Neural cell (in vitro differentiated cells): Measurements from ENCODE around the gene GPLD1. TPM values are rescaled to one million over a fixed set of nuclear protein-coding genes. Genes with fewer than 3 reads are reported as not detected.

Experiments
- H2AFZ ChIP-seq: fragments of 200-600, 300-800 bp; sonication (generic), shearing (Covaris generic); 2 replicates; pipeline ENCODE4 v1.6.0; 2014; ENCODE audit warnings: low read depth, mild to moderate bottlenecking, antibody characterized with exemption, low read length, moderate library complexity
- H3F3A ChIP-seq: fragments of 200-600 bp; shearing (Covaris generic); 2 replicates; pipeline ENCODE4 v1.6.1; 2016; ENCODE audit warnings: mild to moderate bottlenecking, moderate library complexity, mixed read lengths, antibody characterized with exemption, low read length; ENCODE audit not compliant: insufficient read depth, poor library complexity, severe bottlenecking
- H3K27ac ChIP-seq: fragments of 200-600, 300-800 bp; sonication (generic), shearing (Covaris generic); 2 replicates; pipeline ENCODE4 v1.5.1; 2014; ENCODE audit warnings: mild to moderate bottlenecking, low read length, moderate library complexity
- H3K27me3 ChIP-seq: fragments of 300-800, 200-600 bp; sonication (generic), shearing (Covaris generic); 2 replicates; pipeline ENCODE4 v1.6.0; 2014; ENCODE audit warnings: mild to moderate bottlenecking, low read depth, low read length, moderate library complexity; ENCODE audit not compliant: insufficient read depth
- H3K36me3 ChIP-seq: fragments of 300-800, 200-600 bp; sonication (generic), shearing (Covaris generic); 2 replicates; pipeline ENCODE4 v1.5.1; 2014; ENCODE audit warnings: mild to moderate bottlenecking, antibody characterized with exemption, low read length, moderate library complexity; ENCODE audit not compliant: insufficient read depth
- H3K4me2 ChIP-seq: fragments of 300-800, 200-600 bp; sonication (generic), shearing (Covaris generic); 2 replicates; pipeline ENCODE4 v1.6.0; 2014; ENCODE audit warnings: mild to moderate bottlenecking, low read length
- H3K4me3 ChIP-seq: fragments of 300-800, 200-600 bp; sonication (generic), shearing (Covaris generic); 2 replicates; pipeline ENCODE4 v1.5.1; 2014; ENCODE audit warnings: mild to moderate bottlenecking, low read length, moderate library complexity
- H3K79me2 ChIP-seq: fragments of 200-600 bp; shearing (Covaris generic); replicated peaks from 2 replicates; pipeline ENCODE4 v1.6.0; 2014; ENCODE audit warnings: mild to moderate bottlenecking, low read length, moderate library complexity; ENCODE audit not compliant: insufficient read depth
- H3K9ac ChIP-seq: fragments of 300-800, 200-600 bp; sonication (generic), shearing (Covaris generic); 2 replicates; pipeline ENCODE4 v1.6.1; 2016; ENCODE audit warnings: mild to moderate bottlenecking, low read length, mixed read lengths
- H3K9me2 ChIP-seq: fragments of 200-600 bp; shearing (Covaris generic); 2 replicates; pipeline ENCODE4 v1.6.1; 2016; ENCODE audit warnings: mild to moderate bottlenecking, low read length, mixed read lengths; ENCODE audit not compliant: insufficient read depth
- H3K9me3 ChIP-seq: fragments of 200-600, 300-800 bp; sonication (generic), shearing (Covaris generic); 2 replicates; pipeline ENCODE4 v1.6.1; 2016; ENCODE audit warnings: mild to moderate bottlenecking, mixed run types, low read length, moderate library complexity, mixed read lengths
- H4K20me1 ChIP-seq: fragments of 200-600 bp; shearing (Covaris generic); 2 replicates; pipeline ENCODE4 v1.6.1; 2016; ENCODE audit warnings: mild to moderate bottlenecking, mixed run types; ENCODE audit not compliant: insufficient read depth
- CTCF ChIP-seq: fragments of 450-650 bp; IDR thresholded peaks from 2 replicates; pipeline ENCODE4 v1.5.1; 2014; ENCODE audit warnings: antibody characterized with exemption, mild to moderate bottlenecking, moderate library complexity; ENCODE audit not compliant: poor library complexity, severe bottlenecking
- EP300 ChIP-seq: fragments of 450-650 bp; conservative IDR thresholded peaks from 2 replicates; pipeline ENCODE4 v1.6.1; 2014; ENCODE audit warnings: antibody characterized with exemption, mild to moderate bottlenecking, moderate library complexity; ENCODE audit not compliant: poor library complexity, severe bottlenecking
- EZH2 ChIP-seq: fragments of 200-600, 300-800 bp; shearing (Covaris generic), sonication (generic); IDR thresholded peaks from 2 replicates; pipeline ENCODE4 v1.6.1; 2014; ENCODE audit warnings: antibody characterized with exemption, low read length, borderline replicate concordance, mild to moderate bottlenecking; ENCODE audit not compliant: insufficient read depth, poor library complexity, severe bottlenecking
- MXI1 ChIP-seq: fragments of 450-650 bp; conservative IDR thresholded peaks from 2 replicates; pipeline ENCODE4 v1.6.1; 2014; ENCODE audit warnings: antibody characterized with exemption, mild to moderate bottlenecking; ENCODE audit not compliant: poor library complexity, severe bottlenecking
- POLR2AphosphoS5 ChIP-seq: IDR thresholded peaks from 2 replicates; pipeline ENCODE4 v1.6.1; 2012
- RAD21 ChIP-seq: fragments of 450-650 bp; conservative IDR thresholded peaks from 2 replicates; pipeline ENCODE4 v1.6.1; 2014; ENCODE audit warnings: antibody characterized with exemption, mild to moderate bottlenecking, moderate library complexity
- REST ChIP-seq: IDR thresholded peaks from 2 replicates; pipeline ENCODE4 v1.6.1; 2012; ENCODE audit warnings: borderline replicate concordance
- SMC3 ChIP-seq: fragments of 450-650 bp; conservative IDR thresholded peaks from 2 replicates; pipeline ENCODE4 v1.6.1; 2014; ENCODE audit warnings: antibody characterized with exemption, mild to moderate bottlenecking, moderate library complexity; ENCODE audit not compliant: poor library complexity
- TAF1 ChIP-seq: IDR thresholded peaks from 2 replicates; pipeline ENCODE4 v1.6.1; 2012; ENCODE audit warnings: low read depth
- polyA plus RNA-seq: library from polyadenylated mRNA; depleted of rRNA; stranded (reverse); fragments of >200 nt; gene quantifications from 2 replicates; pipeline ENCODE4 v1.2.3, GENCODE V29; 2014

Gene GPLD1
- polyA plus RNA-seq, 1 donor from 2014 or later, result 11.0 TPM

GRCh38 chr6:24537082-24537699, 47.8 kb upstream of the GPLD1 start:
- Histone ChIP-seq H3K9me3 (no peaks in the 10 kb centered on the region), H3K9ac (no peak overlapping the region), H4K20me1 (no peaks in the 10 kb centered on the region), H3K9me2 (no peaks in the 10 kb centered on the region), H3K27ac (no peak overlapping the region), H2AFZ (no peak overlapping the region), H3F3A (no peaks in the 10 kb centered on the region), H3K36me3 (peaks cover 10% of the 10 kb centered on the region), H3K27me3 (no peaks in the 10 kb centered on the region), H3K79me2 (no peaks in the 10 kb centered on the region), H3K4me2 (no peak overlapping the region), H3K4me3 (no peak overlapping the region)
- TF ChIP-seq REST (no peak), RAD21 (no peak), CTCF (no peak), TAF1 (no peak), SMC3 (no peak), EZH2 (no peak), MXI1 (no peak), POLR2AphosphoS5 (no peak), EP300 (no peak)

DNA sequence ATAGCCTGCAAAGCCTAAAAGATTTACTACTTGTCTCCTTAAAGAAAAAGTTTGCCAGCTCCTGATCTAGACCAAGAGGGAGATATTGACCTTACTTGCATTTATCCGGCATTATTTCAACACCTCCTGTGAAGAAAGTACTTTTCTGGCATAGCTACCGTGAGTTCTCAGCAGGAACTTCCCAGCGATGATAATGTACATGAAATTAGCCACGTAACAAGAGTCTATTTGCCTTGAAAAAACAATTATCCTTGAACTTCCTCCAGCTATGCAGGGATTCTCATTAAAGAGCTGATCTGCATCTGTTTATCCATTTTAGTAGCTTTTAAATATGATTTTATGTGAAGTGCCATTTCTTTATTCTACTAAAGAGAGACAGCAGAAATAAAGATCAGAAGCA, 47.1 kb upstream of the GPLD1 start:
- Histone ChIP-seq H3K9me2 (no peaks in the 10 kb centered on the region), H3K4me3 (no peak overlapping the region), H3K4me2 (no peak overlapping the region), H3K79me2 (no peaks in the 10 kb centered on the region), H3K36me3 (peaks cover 13% of the 10 kb centered on the region), H3K9me3 (no peaks in the 10 kb centered on the region), H3K27me3 (no peaks in the 10 kb centered on the region), H4K20me1 (no peaks in the 10 kb centered on the region), H2AFZ (no peak overlapping the region), H3F3A (no peaks in the 10 kb centered on the region), H3K9ac (no peak overlapping the region), H3K27ac (no peak overlapping the region)
- no peak for TF ChIP-seq EZH2
- TF ChIP-seq TAF1, result no peak
- no peak for TF ChIP-seq CTCF
- no peak for TF ChIP-seq SMC3
- no peak for TF ChIP-seq RAD21
- no peak for TF ChIP-seq MXI1
- TF ChIP-seq POLR2AphosphoS5, result no peak
- TF ChIP-seq REST, result no peak
- no peak for TF ChIP-seq EP300
